Vagina (tissue), 2 donors: Measurements from ENCODE around the gene TPRX2.

Experiments used
- POLR2A ChIP-seq, 2 donors: fragments of 450-650 bp; IDR thresholded peaks; one replicate each; pipeline ENCODE4 v1.6.1; 2017; ENCODE audit warnings: antibody characterized with exemption in 2 of 2, mild to moderate bottlenecking in 2 of 2, moderate library complexity in 2 of 2
- POLR2AphosphoS5 ChIP-seq, 2 donors: sonication (generic); formaldehyde crosslinking; IDR thresholded peaks; one replicate each; pipeline ENCODE4 v1.9.0; 2017; ENCODE audit warnings: antibody characterized with exemption in 2 of 2, mild to moderate bottlenecking in 2 of 2, low read depth in 1 of 2; ENCODE audit not compliant: insufficient read depth in 1 of 2
- TF ChIP-seq, protein P1 (sequence below), 3 experiments: fragments of 450-650 bp in 2 of 3; fragments of 200-600 bp in 1 of 3; sonication (generic) in 1 of 3; IDR thresholded peaks; one replicate each; pipeline ENCODE4 v1.5.1; 2017 to 2019; ENCODE audit warnings: antibody characterized with exemption in 3 of 3, mild to moderate bottlenecking in 2 of 3, moderate library complexity in 2 of 3

DNA sequence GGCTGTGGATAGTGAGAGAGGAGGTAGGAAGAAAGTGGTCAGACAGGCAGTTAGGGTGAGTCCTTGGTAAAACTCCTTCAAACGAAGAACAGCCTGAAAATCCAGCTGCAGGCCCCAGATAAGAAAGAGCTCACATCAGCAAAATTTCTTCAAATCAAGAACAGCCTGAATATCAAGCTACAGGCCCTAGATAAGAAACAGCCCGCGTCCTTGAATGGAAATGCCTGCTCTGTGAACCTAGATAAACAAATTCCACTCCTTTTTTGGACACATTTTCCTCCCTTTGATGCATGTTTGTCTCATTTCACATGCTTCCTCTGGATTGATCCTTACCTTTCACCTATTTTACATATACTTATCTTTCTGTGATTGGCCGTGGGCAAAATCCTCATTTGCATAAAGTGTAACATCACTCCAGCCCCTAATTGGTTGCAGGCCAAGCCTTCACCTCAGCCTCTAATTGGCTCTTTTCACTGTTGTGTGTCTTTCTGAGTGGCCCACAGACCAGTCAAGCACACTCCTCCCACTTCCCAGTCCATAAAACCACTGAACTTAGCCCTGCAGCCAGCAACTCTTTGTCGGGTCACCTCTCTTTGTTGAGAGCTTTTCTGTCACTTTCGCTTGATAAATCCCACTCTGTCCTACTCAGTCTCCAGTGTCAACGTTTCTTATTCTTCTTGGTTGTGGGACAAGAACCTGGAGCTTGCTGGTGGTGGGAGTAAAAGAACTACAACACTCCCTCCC is 33.1 kb downstream of the TPRX2 start:
- TF ChIP-seq, protein P1, sequence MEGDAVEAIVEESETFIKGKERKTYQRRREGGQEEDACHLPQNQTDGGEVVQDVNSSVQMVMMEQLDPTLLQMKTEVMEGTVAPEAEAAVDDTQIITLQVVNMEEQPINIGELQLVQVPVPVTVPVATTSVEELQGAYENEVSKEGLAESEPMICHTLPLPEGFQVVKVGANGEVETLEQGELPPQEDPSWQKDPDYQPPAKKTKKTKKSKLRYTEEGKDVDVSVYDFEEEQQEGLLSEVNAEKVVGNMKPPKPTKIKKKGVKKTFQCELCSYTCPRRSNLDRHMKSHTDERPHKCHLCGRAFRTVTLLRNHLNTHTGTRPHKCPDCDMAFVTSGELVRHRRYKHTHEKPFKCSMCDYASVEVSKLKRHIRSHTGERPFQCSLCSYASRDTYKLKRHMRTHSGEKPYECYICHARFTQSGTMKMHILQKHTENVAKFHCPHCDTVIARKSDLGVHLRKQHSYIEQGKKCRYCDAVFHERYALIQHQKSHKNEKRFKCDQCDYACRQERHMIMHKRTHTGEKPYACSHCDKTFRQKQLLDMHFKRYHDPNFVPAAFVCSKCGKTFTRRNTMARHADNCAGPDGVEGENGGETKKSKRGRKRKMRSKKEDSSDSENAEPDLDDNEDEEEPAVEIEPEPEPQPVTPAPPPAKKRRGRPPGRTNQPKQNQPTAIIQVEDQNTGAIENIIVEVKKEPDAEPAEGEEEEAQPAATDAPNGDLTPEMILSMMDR (IDR thresholded peaks at IDR 0.05), result no peak
- TF ChIP-seq POLR2A (IDR thresholded peaks at IDR 0.05) (no peak), POLR2AphosphoS5 (IDR thresholded peaks at IDR 0.05; ENCODE audit: insufficient read depth in 1 of 2, low read depth in 1 of 2) (no peak)
